Measurements from ENCODE around the gene C2CD5.
"Not testable (repeated sequence)": the region's sequence is repeated elsewhere in the genome, so short reads cannot be mapped to it uniquely, and the experiment has no call there.

Gene C2CD5

GRCh38 chr12:22544038-22544979 is at the start of gene C2CD5:
C2CD5 (minus strand) TSS chr12:22544542; CDS start chr12:22544150, 392 bp downstream.
- peak; percentile 98 to 99 for DNase-seq

- no peak for DNase-seq
Observed at GRCh38 chr12:22593864-22594263, 49.5 kb upstream of the C2CD5 start.

- no peak for DNase-seq
Observed at GRCh38 chr12:22588817-22589216, 44.5 kb upstream of the C2CD5 start.

- no peak for DNase-seq
Observed at GRCh38 chr12:22578328-22578727, 34.0 kb upstream of the C2CD5 start.

GRCh38 chr12:22577667-22578066 is 33.3 kb upstream of the C2CD5 start:
- no peak for DNase-seq

GRCh38 chr12:22576473-22576872 is 32.1 kb upstream of the C2CD5 start:
- DNase-seq, result no peak

- no peak for DNase-seq
Observed at GRCh38 chr12:22576065-22576464, 31.7 kb upstream of the C2CD5 start.

- DNase-seq, result no peak
Observed at GRCh38 chr12:22574921-22575320, 30.6 kb upstream of the C2CD5 start.

GRCh38 chr12:22573181-22573580 is 28.8 kb upstream of the C2CD5 start:
- DNase-seq, result no peak

- no peak for DNase-seq
Observed at GRCh38 chr12:22569253-22569652, 24.9 kb upstream of the C2CD5 start.

GRCh38 chr12:22562036-22563028 is 18.0 kb upstream of the C2CD5 start:
- no peak for DNase-seq

GRCh38 chr12:22554750-22555149 is 10.4 kb upstream of the C2CD5 start:
- not testable (repeated sequence) for DNase-seq

GRCh38 chr12:22551624-22552023 is 7.3 kb upstream of the C2CD5 start:
- DNase-seq, result no peak

GRCh38 chr12:22545255-22545654 is 913 bp upstream of the C2CD5 start:
- no peak for DNase-seq

- peak in 1 of 2 experiments; percentile 22 for DNase-seq
Observed at GRCh38 chr12:22543246-22544037, 900 bp downstream of the C2CD5 start.

GRCh38 chr12:22541496-22542155 is 2.7 kb downstream of the C2CD5 start:
- DNase-seq, result no peak

GRCh38 chr12:22539055-22539454 is 5.3 kb downstream of the C2CD5 start:
- DNase-seq, result no peak

- no peak for DNase-seq
Observed at GRCh38 chr12:22538311-22538710, 6.0 kb downstream of the C2CD5 start.

GRCh38 chr12:22536971-22537544 is 7.3 kb downstream of the C2CD5 start:
- DNase-seq, result no peak

GRCh38 chr12:22536346-22536945 is 7.9 kb downstream of the C2CD5 start:
- no peak for DNase-seq

- no peak for DNase-seq
Observed at GRCh38 chr12:22535478-22535877, 8.9 kb downstream of the C2CD5 start.

Data from SW 1271 (cell line).